Aorta (tissue), 5 donors: Measurements from ENCODE around the gene RIOK1. TPM values are rescaled to one million over a fixed set of nuclear protein-coding genes. Genes with fewer than 3 reads are reported as not detected.
"Not testable (repeated sequence)": the region's sequence is repeated elsewhere in the genome, so short reads cannot be mapped to it uniquely, and the experiment has no call there.

ENCODE experiments used
- ATAC-seq: fragments of 200-7000 bp; cut with Tn5 transposase; one replicate; pipeline ENCODE4 v1.9.1; 2022; ENCODE audit warnings: moderate library complexity; ENCODE audit not compliant: low FRiP score
- DNase-seq, 2 donors: peaks; one replicate each; pipeline ENCODE4 v3.0.0-alpha.2; 2020
- H3K27ac ChIP-seq, 2 donors: one replicate each; pipeline ENCODE4 v1.5.1; 2013; ENCODE audit warnings: low read length in 2 of 2, mild to moderate bottlenecking in 2 of 2, moderate library complexity in 2 of 2, control low read depth in 1 of 2, inconsistent platforms in 1 of 2, low read depth in 1 of 2
- H3K27me3 ChIP-seq, 2 donors: one replicate each; pipeline ENCODE4 v1.6.1; 2013; ENCODE audit warnings: control low read depth in 1 of 2, low read length in 1 of 2, mild to moderate bottlenecking in 1 of 2, moderate library complexity in 1 of 2; ENCODE audit not compliant: insufficient read depth in 2 of 2, control insufficient read depth in 1 of 2
- H3K36me3 ChIP-seq, 2 donors: one replicate each; pipeline ENCODE4 v1.6.1; 2013; ENCODE audit warnings: control low read depth in 1 of 2, low read length in 1 of 2, mild to moderate bottlenecking in 1 of 2; ENCODE audit not compliant: insufficient read depth in 2 of 2, control insufficient read depth in 1 of 2
- H3K4me1 ChIP-seq, 2 donors: one replicate each; pipeline ENCODE4 v1.6.1; 2013; ENCODE audit warnings: low read length in 2 of 2, control low read depth in 1 of 2, mild to moderate bottlenecking in 1 of 2, moderate library complexity in 1 of 2; ENCODE audit not compliant: insufficient read depth in 2 of 2, control insufficient read depth in 1 of 2
- H3K4me3 ChIP-seq, 2 donors: one replicate each; pipeline ENCODE4 v1.5.1; 2013; ENCODE audit warnings: low read length in 2 of 2, control low read depth in 1 of 2, mild to moderate bottlenecking in 1 of 2
- H3K9me3 ChIP-seq: one replicate; pipeline ENCODE4 v1.6.1; 2013; ENCODE audit warnings: mild to moderate bottlenecking, low read length; ENCODE audit not compliant: control insufficient read depth
- WGBS, 2 donors: extraction: QIAGEN DNeasy Blood & Tissue Kit; methylation state at CpG; one replicate each; pipeline ENCODE4 v1.1.7; 2013; 5-methylcytosine and 5-hydroxymethylcytosine counted together
- intact Hi-C, 2 donors: fragments of 100-400 bp; cut with DNase I; formaldehyde crosslinking; loops; one replicate each; pipeline versions ENCODE4 v1.14.2 to v1.15.0; 2022
- polyA plus RNA-seq, 2 donors: library from polyadenylated mRNA; stranded (reverse); fragments of 200-250 nt; gene quantifications; one replicate each; pipeline ENCODE4 v1.2.3, GENCODE V29; 2013
- total RNA-seq, 2 donors: library from RNA; stranded (reverse); fragmentation: NEBNext Ultra II Directional; extraction: Animal tissue kit (Norgen Biotek cat#: 25700); gene quantifications; one replicate each; pipeline ENCODE4 v1.2.1, GENCODE V29; 2021
- donor health status: healthy with polysubstance abuse.
- donor health status: Bipolar disorder and iron deficiency.
- donor health status: DM: no; HTN: no; CAD: no.
- donor health status: DM: no; HTN: no; CAD: no.
- donor health status: DM: yes; HTN: yes; CAD: no.

Gene RIOK1
- total and polyA plus RNA-seq, 4 donors = 12.0 to 20.9 (median 16.6) TPM

GRCh38 chr6:7452898-7453297 lies 63.3 kb downstream of the RIOK1 start:
- ATAC-seq (peak; percentile 20), DNase-seq (no peak)
- no peaks in the 10 kb centered on the region for H3K36me3 ChIP-seq
- no peak overlapping the region for H3K27ac ChIP-seq
- intact Hi-C loops = no loop called here
- H3K4me1 ChIP-seq = no peaks in the 10 kb centered on the region
- H3K9me3 ChIP-seq = no peaks in the 10 kb centered on the region
- no peak overlapping the region for H3K4me3 ChIP-seq
- no peaks in the 10 kb centered on the region for H3K27me3 ChIP-seq
- 75 to 86% methylated on average over 6 of the region's 6 CpGs for WGBS, 2 donors

- Histone ChIP-seq H3K27me3 (no peaks in the 10 kb centered on the region), H3K4me3 (no peak overlapping the region), H3K9me3 (no peaks in the 10 kb centered on the region), H3K4me1 (no peaks in the 10 kb centered on the region), H3K27ac (no peak overlapping the region), H3K36me3 (no peaks in the 10 kb centered on the region)
- intact Hi-C loops = no loop called here
- ATAC-seq = peak; percentile 49
- no peak for DNase-seq
- 51 to 56% methylated on average over 5 of the region's 5 CpGs for WGBS, 2 donors
These were observed 65.2 kb downstream of the RIOK1 start for GRCh38 chr6:7454696-7455358.

GRCh38 chr6:7456302-7456701 lies 66.7 kb downstream of the RIOK1 start:
- H3K4me3 ChIP-seq, DNase-seq, H3K9me3 ChIP-seq, ATAC-seq, H3K27me3 ChIP-seq, H3K4me1 ChIP-seq, H3K36me3 ChIP-seq, intact Hi-C loops, H3K27ac ChIP-seq: not testable (repeated sequence)
- WGBS, 2 donors = 96 to 100% methylated on average over 18 to 31 of the region's 31 CpGs

- Histone ChIP-seq H3K36me3 (no peaks in the 10 kb centered on the region), H3K27ac (no peak overlapping the region), H3K27me3 (no peaks in the 10 kb centered on the region), H3K4me1 (no peaks in the 10 kb centered on the region), H3K4me3 (no peak overlapping the region), H3K9me3 (no peaks in the 10 kb centered on the region)
- no peak for DNase-seq
- ATAC-seq = no peak
- intact Hi-C loops = no loop called here
- whole genome bisulfite sequencing, 2 donors = 78% methylated on average over 4 of the region's 4 CpGs
These were observed 71.8 kb downstream of the RIOK1 start for GRCh38 chr6:7461416-7461815.

- WGBS, 2 donors = 32 to 35% methylated on average over 4 of the region's 4 CpGs
- no peak for DNase-seq
- Histone ChIP-seq H3K4me3 (no peak overlapping the region), H3K27ac (no peak overlapping the region), H3K27me3 (no peaks in the 10 kb centered on the region), H3K4me1 (no peaks in the 10 kb centered on the region), H3K9me3 (no peaks in the 10 kb centered on the region), H3K36me3 (no peaks in the 10 kb centered on the region)
- ATAC-seq = no peak
- intact Hi-C loops = no loop called here
These were observed 74.2 kb downstream of the RIOK1 start for GRCh38 chr6:7463785-7464184.

GRCh38 chr6:7467007-7467897 lies 77.6 kb downstream of the RIOK1 start:
- H3K36me3 ChIP-seq = no peaks in the 10 kb centered on the region
- H3K4me1 ChIP-seq = no peaks in the 10 kb centered on the region
- no peaks in the 10 kb centered on the region for H3K9me3 ChIP-seq
- ATAC-seq = no peak
- DNase-seq = no peak
- H3K27ac ChIP-seq = no peak overlapping the region
- intact Hi-C loops = no loop called here
- no peaks in the 10 kb centered on the region for H3K27me3 ChIP-seq
- no peak overlapping the region for H3K4me3 ChIP-seq
- 50 to 53% methylated on average over 13 of the region's 13 CpGs for WGBS, 2 donors

Other genes with a start within 250 kb of the RIOK1 start
- gene SSR1, start 76.6 kb upstream of the RIOK1 start, total RNA-seq = 100 to 1,000 TPM; 114 to 125 TPM
- gene SSR1, start 76.6 kb upstream of the RIOK1 start, polyA plus RNA-seq = 10 to 100 TPM; 32.9 to 39.0 TPM
- gene CAGE1, start 66 bp upstream of the RIOK1 start, total RNA-seq = not detected
- gene CAGE1, start 66 bp upstream of the RIOK1 start, polyA plus RNA-seq = not detected
- gene DSP, start 151.9 kb downstream of the RIOK1 start, total RNA-seq = 1 to 10 TPM; 4.1 to 6.3 TPM
- 10 to 100 TPM in 1 of 2 donors, under 1 TPM in 1; 0.41 to 22.8 TPM for gene DSP, start 151.9 kb downstream of the RIOK1 start, polyA plus RNA-seq
- 10 to 100 TPM in 1 of 2 donors, 1 to 10 TPM in 1; 8.0 to 15.2 TPM for gene SNRNP48, start 200.4 kb downstream of the RIOK1 start, total RNA-seq
- gene SNRNP48, start 200.4 kb downstream of the RIOK1 start, polyA plus RNA-seq = 1 to 10 TPM; 7.0 to 8.7 TPM